WTC11 (cell line): ENCODE measurements around the gene CACNB3. TPM values are rescaled to one million over a fixed set of nuclear protein-coding genes. Genes with fewer than 3 reads are reported as not detected.
A peak's percentile ranks its signal among the peaks of the same experiment; 100 is the strongest.

ENCODE experiments used
- ATAC-seq: fragments of 200-7000 bp; cut with Tn5 transposase; 2 replicates; pipeline ENCODE4 v1.10.0; 2021; ENCODE audit warnings: mild to moderate bottlenecking, moderate library complexity
- Bru-seq: library from RNA; stranded (reverse); fragments of 400-500 nt; gene quantifications from one replicate; lab custom pipeline; 2021; lab: Mats Ljungman, UMichigan
- CTCF ChIA-PET: fragments of 300-600 bp; sonication (Branson Sonifier 250); formaldehyde crosslinking; loops from one replicate; lab custom pipeline; 2021; ENCODE audit warnings: antibody characterized with exemption; lab: Charles Lee
- POLR2A ChIA-PET: fragments of 350-600 bp; sonication (Branson Sonifier 250); formaldehyde crosslinking; loops from one replicate; lab custom pipeline; 2021; ENCODE audit warnings: antibody characterized with exemption; lab: Charles Lee
- DNase-seq: peaks from one replicate; pipeline ENCODE4 v3.0.0; 2021; ENCODE audit warnings: low spot score
- H3K27ac Mint-ChIP-seq: 2 replicates; pipeline ENCODE4 v1.8.0; 2021; ENCODE audit warnings: mixed read lengths
- H3K27me3 Mint-ChIP-seq: 2 replicates; pipeline ENCODE4 v1.8.0; 2021; ENCODE audit warnings: low read depth, mild to moderate bottlenecking, moderate library complexity, mixed read lengths
- H3K36me3 Mint-ChIP-seq: 2 replicates; pipeline ENCODE4 v1.8.0; 2021; ENCODE audit warnings: mixed read lengths
- H3K4me1 Mint-ChIP-seq: 2 replicates; pipeline ENCODE4 v1.8.0; 2022; ENCODE audit warnings: mixed read lengths
- H3K4me3 Mint-ChIP-seq: 2 replicates; pipeline ENCODE4 v1.8.0; 2021; ENCODE audit warnings: mild to moderate bottlenecking, moderate library complexity, mixed read lengths
- H3K9me3 Mint-ChIP-seq: 2 replicates; pipeline ENCODE4 v1.8.0; 2021; ENCODE audit warnings: mixed read lengths
- GABPB1 ChIP-seq: sonication (generic); formaldehyde crosslinking; IDR thresholded peaks from 2 replicates; pipeline ENCODE4 v1.8.1; 2023; ENCODE audit warnings: mild to moderate bottlenecking, missing genetic modification reagents
- GTF2I ChIP-seq: fragments of 250-450 bp; sonication (Bioruptor Pico); conservative IDR thresholded peaks from 2 replicates; pipeline ENCODE4 v1.4.0; 2021; ENCODE audit warnings: mild to moderate bottlenecking
- SMAD3 ChIP-seq: sonication (generic); formaldehyde crosslinking; IDR thresholded peaks from 2 replicates; pipeline ENCODE4 v1.8.0; 2022; ENCODE audit warnings: missing genetic modification reagents, mild to moderate bottlenecking, borderline replicate concordance
- ZNF263 ChIP-seq: sonication (generic); formaldehyde crosslinking; IDR thresholded peaks from 2 replicates; pipeline ENCODE4 v1.8.1; 2022; ENCODE audit warnings: low read depth, mild to moderate bottlenecking, moderate library complexity, missing genetic modification reagents
- ZNF317 ChIP-seq: sonication (generic); formaldehyde crosslinking; IDR thresholded peaks from 2 replicates; pipeline ENCODE4 v1.8.1; 2023; ENCODE audit warnings: low read depth, mild to moderate bottlenecking, moderate library complexity, missing genetic modification reagents, borderline replicate concordance
- long read RNA-seq, 3 experiments: library from RNA in 1 of 3; library from capped mRNA in 1 of 3; library from polyadenylated mRNA in 1 of 3; unstranded in 2 of 3; stranded (forward) in 1 of 3; transcript quantifications; one replicate each; pipeline ENCODE4 v2.0.0, GENCODE V29; 2021
- total RNA-seq: library from RNA; stranded (reverse); gene quantifications from 3 replicates; pipeline ENCODE4 v1.2.3, GENCODE V29; 2021
- TF ChIP-seq, protein P1 (sequence below): sonication (generic); formaldehyde crosslinking; IDR thresholded peaks from 2 replicates; pipeline ENCODE4 v1.8.0; 2022; ENCODE audit warnings: mild to moderate bottlenecking, missing genetic modification reagents
- TF ChIP-seq, protein P2 (sequence below): sonication (generic); formaldehyde crosslinking; IDR thresholded peaks from 2 replicates; pipeline ENCODE4 v1.8.1; 2022; ENCODE audit warnings: low read depth, mild to moderate bottlenecking, moderate library complexity, missing genetic modification reagents, borderline replicate concordance
- TF ChIP-seq, protein P3 (sequence below): sonication (generic); formaldehyde crosslinking; IDR thresholded peaks from 2 replicates; pipeline ENCODE4 v1.8.0; 2023; ENCODE audit warnings: missing genetic modification reagents, mild to moderate bottlenecking, borderline replicate concordance
- TF ChIP-seq, protein P4 (sequence below): fragments of 250-450 bp; sonication (Bioruptor Pico); IDR thresholded peaks from 2 replicates; pipeline ENCODE4 v1.9.0; 2021; ENCODE audit warnings: mild to moderate bottlenecking, borderline replicate concordance
- TF ChIP-seq, protein P5 (sequence below): sonication (generic); formaldehyde crosslinking; IDR thresholded peaks from 2 replicates; pipeline ENCODE4 v1.8.0; 2023; ENCODE audit warnings: mild to moderate bottlenecking, missing genetic modification reagents
- TF ChIP-seq, protein P6 (sequence below): sonication (generic); formaldehyde crosslinking; IDR thresholded peaks from 2 replicates; pipeline ENCODE4 v1.8.1; 2023; ENCODE audit warnings: mild to moderate bottlenecking, missing genetic modification reagents
- TF ChIP-seq, protein P7 (sequence below): fragments of 200-600 bp; IDR thresholded peaks from 2 replicates; pipeline ENCODE4 v1.8.0; 2022; ENCODE audit warnings: antibody characterized with exemption
- TF ChIP-seq, protein P8 (sequence below): sonication (generic); formaldehyde crosslinking; IDR thresholded peaks from 2 replicates; pipeline ENCODE4 v1.8.0; 2023; ENCODE audit warnings: missing genetic modification reagents

Gene CACNB3
- total RNA-seq (15.0 to 17.3 TPM (median 17.0 TPM) in 3 replicates), Bru-seq, nascent RNA (percentile 34 among the genes with signal in this experiment)
- long read RNA-seq, experiment 1, partial matches to known transcripts, result 0 of 3 reads
- long read RNA-seq, experiment 1, other reads (novel, unspliced or antisense), result 3 of 3 reads
- long read RNA-seq, experiment 2, partial matches to known transcripts, result 4 of 15 reads
- long read RNA-seq, experiment 2, other reads (novel, unspliced or antisense), result 8 of 15 reads
- long read RNA-seq, experiment 3, partial matches to known transcripts, result 0 of 1 reads
- long read RNA-seq, experiment 3, other reads (novel, unspliced or antisense), result 1 of 1 reads

DNA sequence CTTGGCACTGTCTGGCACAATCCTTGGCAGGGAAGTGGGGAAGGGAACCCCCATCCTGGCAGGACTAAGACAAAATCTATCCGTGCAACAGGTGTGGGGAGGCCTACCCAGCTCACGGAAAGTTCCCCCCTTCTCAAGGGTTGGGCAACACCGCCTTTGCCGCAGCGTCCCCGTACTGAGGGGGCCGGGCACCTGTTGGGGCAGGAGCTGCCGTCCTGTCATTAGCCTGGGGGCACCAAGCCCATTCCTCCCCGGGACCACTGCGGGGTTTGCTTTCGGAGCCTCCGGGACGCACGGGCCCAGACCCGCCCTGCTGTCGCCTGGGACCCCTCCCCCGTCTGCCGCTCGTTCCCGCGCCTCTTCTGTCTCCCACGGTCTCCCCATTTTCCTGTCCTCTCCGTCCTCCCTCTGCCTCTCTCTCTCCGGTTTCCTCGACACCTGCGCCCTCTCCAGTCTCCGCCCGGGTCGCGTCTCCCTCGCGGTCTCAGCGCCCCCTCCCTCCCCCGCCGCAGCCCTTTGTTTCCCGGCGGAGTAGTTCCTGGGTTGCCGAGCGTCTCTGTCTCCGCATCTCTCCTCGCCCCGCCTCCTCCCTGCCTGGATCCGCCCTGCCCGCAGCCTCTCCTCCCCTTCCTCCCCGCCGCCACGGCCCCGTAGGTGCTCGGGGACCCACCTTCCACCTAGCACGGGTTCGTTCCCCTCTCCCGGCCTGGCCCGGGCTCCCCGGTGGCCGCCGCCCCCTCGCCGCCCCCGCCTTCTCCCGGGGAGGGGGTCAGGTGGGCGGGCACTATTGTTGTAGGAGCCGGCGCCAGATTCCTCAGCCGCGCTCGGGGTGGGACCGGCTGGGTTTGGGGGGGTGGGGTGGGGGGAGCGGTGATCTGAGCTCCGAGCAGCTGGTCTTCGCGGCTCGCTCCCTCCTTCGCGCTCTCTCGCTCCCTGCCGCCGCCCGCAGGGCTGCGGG lies at the start of gene CACNB3:
Gene CACNB3 (plus strand): TSS at position 624 of the 958 bp plus-strand sequence. CDS start 434 bp downstream, outside the sequence.
- ChIA-PET CTCF (interaction anchor here (0.6 to 3.4 kb wide), 14 partner anchors 9 to 179 kb away, joined by 3 to 29 read pairs (median 5); partner anchors contain the start of genes RND1 and WNT1), POLR2A (interaction anchor here (0.6 kb wide), 1 partner anchor 19 kb away, joined by 7 read pairs; no protein-coding TSS in a partner anchor)
- Mint-ChIP-seq H3K4me3 (peak within 1 kb of the TSS; percentile 87), H3K4me1 (peaks cover 32% of the 10 kb centered on the region), H3K9me3 (no peaks in the 10 kb centered on the region), H3K27me3 (peaks cover 58% of the 10 kb centered on the region), H3K36me3 (no peaks in the 10 kb centered on the region), H3K27ac (no peak within 1 kb of the TSS)
- peak; percentile 87 for DNase-seq
- peak; percentile 39 for ATAC-seq
- TF ChIP-seq, protein P1, sequence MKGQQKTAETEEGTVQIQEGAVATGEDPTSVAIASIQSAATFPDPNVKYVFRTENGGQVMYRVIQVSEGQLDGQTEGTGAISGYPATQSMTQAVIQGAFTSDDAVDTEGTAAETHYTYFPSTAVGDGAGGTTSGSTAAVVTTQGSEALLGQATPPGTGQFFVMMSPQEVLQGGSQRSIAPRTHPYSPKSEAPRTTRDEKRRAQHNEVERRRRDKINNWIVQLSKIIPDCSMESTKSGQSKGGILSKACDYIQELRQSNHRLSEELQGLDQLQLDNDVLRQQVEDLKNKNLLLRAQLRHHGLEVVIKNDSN (CRISPR knock-in tag), result 0 out of 2 replicates have a peak, but pooled peaks have one; percentile 23
- TF ChIP-seq ZNF263 (CRISPR knock-in tag), result peak; percentile 91
- TF ChIP-seq ZNF317 (CRISPR knock-in tag), result no peak
- TF ChIP-seq GTF2I (CRISPR knock-in tag), result no peak
- TF ChIP-seq, protein P2, sequence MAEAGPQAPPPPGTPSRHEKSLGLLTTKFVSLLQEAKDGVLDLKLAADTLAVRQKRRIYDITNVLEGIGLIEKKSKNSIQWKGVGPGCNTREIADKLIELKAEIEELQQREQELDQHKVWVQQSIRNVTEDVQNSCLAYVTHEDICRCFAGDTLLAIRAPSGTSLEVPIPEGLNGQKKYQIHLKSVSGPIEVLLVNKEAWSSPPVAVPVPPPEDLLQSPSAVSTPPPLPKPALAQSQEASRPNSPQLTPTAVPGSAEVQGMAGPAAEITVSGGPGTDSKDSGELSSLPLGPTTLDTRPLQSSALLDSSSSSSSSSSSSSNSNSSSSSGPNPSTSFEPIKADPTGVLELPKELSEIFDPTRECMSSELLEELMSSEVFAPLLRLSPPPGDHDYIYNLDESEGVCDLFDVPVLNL, result no peak
- TF ChIP-seq, protein P3, sequence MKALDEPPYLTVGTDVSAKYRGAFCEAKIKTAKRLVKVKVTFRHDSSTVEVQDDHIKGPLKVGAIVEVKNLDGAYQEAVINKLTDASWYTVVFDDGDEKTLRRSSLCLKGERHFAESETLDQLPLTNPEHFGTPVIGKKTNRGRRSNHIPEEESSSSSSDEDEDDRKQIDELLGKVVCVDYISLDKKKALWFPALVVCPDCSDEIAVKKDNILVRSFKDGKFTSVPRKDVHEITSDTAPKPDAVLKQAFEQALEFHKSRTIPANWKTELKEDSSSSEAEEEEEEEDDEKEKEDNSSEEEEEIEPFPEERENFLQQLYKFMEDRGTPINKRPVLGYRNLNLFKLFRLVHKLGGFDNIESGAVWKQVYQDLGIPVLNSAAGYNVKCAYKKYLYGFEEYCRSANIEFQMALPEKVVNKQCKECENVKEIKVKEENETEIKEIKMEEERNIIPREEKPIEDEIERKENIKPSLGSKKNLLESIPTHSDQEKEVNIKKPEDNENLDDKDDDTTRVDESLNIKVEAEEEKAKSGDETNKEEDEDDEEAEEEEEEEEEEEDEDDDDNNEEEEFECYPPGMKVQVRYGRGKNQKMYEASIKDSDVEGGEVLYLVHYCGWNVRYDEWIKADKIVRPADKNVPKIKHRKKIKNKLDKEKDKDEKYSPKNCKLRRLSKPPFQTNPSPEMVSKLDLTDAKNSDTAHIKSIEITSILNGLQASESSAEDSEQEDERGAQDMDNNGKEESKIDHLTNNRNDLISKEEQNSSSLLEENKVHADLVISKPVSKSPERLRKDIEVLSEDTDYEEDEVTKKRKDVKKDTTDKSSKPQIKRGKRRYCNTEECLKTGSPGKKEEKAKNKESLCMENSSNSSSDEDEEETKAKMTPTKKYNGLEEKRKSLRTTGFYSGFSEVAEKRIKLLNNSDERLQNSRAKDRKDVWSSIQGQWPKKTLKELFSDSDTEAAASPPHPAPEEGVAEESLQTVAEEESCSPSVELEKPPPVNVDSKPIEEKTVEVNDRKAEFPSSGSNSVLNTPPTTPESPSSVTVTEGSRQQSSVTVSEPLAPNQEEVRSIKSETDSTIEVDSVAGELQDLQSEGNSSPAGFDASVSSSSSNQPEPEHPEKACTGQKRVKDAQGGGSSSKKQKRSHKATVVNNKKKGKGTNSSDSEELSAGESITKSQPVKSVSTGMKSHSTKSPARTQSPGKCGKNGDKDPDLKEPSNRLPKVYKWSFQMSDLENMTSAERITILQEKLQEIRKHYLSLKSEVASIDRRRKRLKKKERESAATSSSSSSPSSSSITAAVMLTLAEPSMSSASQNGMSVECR, result no peak; the same call in 1 of the 2 replicates
- TF ChIP-seq, protein P4, sequence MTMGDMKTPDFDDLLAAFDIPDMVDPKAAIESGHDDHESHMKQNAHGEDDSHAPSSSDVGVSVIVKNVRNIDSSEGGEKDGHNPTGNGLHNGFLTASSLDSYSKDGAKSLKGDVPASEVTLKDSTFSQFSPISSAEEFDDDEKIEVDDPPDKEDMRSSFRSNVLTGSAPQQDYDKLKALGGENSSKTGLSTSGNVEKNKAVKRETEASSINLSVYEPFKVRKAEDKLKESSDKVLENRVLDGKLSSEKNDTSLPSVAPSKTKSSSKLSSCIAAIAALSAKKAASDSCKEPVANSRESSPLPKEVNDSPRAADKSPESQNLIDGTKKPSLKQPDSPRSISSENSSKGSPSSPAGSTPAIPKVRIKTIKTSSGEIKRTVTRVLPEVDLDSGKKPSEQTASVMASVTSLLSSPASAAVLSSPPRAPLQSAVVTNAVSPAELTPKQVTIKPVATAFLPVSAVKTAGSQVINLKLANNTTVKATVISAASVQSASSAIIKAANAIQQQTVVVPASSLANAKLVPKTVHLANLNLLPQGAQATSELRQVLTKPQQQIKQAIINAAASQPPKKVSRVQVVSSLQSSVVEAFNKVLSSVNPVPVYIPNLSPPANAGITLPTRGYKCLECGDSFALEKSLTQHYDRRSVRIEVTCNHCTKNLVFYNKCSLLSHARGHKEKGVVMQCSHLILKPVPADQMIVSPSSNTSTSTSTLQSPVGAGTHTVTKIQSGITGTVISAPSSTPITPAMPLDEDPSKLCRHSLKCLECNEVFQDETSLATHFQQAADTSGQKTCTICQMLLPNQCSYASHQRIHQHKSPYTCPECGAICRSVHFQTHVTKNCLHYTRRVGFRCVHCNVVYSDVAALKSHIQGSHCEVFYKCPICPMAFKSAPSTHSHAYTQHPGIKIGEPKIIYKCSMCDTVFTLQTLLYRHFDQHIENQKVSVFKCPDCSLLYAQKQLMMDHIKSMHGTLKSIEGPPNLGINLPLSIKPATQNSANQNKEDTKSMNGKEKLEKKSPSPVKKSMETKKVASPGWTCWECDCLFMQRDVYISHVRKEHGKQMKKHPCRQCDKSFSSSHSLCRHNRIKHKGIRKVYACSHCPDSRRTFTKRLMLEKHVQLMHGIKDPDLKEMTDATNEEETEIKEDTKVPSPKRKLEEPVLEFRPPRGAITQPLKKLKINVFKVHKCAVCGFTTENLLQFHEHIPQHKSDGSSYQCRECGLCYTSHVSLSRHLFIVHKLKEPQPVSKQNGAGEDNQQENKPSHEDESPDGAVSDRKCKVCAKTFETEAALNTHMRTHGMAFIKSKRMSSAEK, result no peak
- TF ChIP-seq, protein P5, sequence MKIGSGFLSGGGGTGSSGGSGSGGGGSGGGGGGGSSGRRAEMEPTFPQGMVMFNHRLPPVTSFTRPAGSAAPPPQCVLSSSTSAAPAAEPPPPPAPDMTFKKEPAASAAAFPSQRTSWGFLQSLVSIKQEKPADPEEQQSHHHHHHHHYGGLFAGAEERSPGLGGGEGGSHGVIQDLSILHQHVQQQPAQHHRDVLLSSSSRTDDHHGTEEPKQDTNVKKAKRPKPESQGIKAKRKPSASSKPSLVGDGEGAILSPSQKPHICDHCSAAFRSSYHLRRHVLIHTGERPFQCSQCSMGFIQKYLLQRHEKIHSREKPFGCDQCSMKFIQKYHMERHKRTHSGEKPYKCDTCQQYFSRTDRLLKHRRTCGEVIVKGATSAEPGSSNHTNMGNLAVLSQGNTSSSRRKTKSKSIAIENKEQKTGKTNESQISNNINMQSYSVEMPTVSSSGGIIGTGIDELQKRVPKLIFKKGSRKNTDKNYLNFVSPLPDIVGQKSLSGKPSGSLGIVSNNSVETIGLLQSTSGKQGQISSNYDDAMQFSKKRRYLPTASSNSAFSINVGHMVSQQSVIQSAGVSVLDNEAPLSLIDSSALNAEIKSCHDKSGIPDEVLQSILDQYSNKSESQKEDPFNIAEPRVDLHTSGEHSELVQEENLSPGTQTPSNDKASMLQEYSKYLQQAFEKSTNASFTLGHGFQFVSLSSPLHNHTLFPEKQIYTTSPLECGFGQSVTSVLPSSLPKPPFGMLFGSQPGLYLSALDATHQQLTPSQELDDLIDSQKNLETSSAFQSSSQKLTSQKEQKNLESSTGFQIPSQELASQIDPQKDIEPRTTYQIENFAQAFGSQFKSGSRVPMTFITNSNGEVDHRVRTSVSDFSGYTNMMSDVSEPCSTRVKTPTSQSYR (CRISPR knock-in tag), result no peak
- TF ChIP-seq SMAD3 (CRISPR knock-in tag), result 0 out of 2 replicates have a peak, but pooled peaks have one; percentile 46
- TF ChIP-seq, protein P6, sequence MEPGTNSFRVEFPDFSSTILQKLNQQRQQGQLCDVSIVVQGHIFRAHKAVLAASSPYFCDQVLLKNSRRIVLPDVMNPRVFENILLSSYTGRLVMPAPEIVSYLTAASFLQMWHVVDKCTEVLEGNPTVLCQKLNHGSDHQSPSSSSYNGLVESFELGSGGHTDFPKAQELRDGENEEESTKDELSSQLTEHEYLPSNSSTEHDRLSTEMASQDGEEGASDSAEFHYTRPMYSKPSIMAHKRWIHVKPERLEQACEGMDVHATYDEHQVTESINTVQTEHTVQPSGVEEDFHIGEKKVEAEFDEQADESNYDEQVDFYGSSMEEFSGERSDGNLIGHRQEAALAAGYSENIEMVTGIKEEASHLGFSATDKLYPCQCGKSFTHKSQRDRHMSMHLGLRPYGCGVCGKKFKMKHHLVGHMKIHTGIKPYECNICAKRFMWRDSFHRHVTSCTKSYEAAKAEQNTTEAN (CRISPR knock-in tag), result peak; percentile 52; the same call in 1 of the 2 replicates
- TF ChIP-seq, protein P7, sequence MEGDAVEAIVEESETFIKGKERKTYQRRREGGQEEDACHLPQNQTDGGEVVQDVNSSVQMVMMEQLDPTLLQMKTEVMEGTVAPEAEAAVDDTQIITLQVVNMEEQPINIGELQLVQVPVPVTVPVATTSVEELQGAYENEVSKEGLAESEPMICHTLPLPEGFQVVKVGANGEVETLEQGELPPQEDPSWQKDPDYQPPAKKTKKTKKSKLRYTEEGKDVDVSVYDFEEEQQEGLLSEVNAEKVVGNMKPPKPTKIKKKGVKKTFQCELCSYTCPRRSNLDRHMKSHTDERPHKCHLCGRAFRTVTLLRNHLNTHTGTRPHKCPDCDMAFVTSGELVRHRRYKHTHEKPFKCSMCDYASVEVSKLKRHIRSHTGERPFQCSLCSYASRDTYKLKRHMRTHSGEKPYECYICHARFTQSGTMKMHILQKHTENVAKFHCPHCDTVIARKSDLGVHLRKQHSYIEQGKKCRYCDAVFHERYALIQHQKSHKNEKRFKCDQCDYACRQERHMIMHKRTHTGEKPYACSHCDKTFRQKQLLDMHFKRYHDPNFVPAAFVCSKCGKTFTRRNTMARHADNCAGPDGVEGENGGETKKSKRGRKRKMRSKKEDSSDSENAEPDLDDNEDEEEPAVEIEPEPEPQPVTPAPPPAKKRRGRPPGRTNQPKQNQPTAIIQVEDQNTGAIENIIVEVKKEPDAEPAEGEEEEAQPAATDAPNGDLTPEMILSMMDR, result no peak
- TF ChIP-seq GABPB1 (CRISPR knock-in tag), result no peak
- TF ChIP-seq, protein P8, sequence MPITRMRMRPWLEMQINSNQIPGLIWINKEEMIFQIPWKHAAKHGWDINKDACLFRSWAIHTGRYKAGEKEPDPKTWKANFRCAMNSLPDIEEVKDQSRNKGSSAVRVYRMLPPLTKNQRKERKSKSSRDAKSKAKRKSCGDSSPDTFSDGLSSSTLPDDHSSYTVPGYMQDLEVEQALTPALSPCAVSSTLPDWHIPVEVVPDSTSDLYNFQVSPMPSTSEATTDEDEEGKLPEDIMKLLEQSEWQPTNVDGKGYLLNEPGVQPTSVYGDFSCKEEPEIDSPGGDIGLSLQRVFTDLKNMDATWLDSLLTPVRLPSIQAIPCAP (CRISPR knock-in tag), result no peak
